Embryonic facial prominence (tissue), 1 donor: ENCODE results near the gene MPP3.
"Not testable (repeated sequence)": the region's sequence is repeated elsewhere in the genome, so short reads cannot be mapped to it uniquely, and the experiment has no call there.

Experiments
- DNase-seq: peaks from one replicate; pipeline ENCODE4 v3.0.0-alpha.2; 2016; ENCODE audit errors: extremely low spot score

MPP3 gene

DNA sequence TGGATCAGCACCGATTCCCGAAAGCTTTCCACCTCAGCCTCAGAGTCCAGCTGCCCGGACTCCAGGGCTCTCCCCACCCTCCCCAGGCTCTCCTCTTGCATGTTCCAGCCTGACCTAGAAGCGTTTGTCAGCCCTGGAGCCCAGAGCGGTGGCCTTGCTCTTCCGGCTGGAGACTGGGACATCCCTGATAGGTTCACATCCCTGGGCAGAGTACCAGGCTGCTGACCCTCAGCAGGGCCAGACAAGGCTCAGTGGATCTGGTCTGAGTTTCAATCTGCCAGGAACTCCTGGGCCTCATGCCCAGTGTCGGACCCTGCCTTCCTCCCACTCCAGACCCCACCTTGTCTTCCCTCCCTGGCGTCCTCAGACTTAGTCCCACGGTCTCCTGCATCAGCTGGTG is 29.0 kb upstream of the MPP3 start:
- no peak for DNase-seq

DNA sequence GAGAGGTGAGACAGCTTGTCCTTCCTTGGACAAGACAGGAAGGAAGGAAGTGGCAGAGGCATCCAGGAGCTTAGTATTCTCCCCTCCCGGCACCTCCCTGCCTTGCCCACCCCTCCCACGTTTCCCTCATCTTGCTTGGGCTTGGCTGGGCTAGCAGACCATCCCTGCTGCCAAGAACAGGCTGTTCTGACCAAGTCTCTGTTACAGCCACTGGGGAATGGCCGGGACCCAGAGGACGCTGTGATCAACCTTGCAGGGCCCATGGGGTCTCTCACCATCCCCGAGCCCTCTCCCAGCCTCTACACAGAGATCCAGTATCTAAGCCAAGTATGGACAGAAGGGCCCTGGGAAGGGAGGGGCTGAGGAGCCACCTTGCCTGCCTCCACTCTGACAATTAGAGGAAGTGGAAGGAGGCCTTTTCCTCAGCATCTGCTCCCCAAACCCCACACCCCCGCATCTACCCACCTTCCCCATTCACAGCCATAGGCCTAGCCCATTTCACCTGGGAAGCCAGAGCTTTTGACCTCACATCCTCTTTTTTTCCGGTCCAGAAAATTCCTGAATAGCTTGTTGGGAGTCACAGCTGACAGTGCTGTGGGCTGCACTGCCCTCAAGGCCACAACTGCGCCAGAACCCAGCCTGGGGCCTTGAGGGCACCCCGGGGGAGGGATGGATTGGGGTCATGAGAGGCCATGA is 28.1 kb upstream of the MPP3 start:
- no peak for DNase-seq

DNA sequence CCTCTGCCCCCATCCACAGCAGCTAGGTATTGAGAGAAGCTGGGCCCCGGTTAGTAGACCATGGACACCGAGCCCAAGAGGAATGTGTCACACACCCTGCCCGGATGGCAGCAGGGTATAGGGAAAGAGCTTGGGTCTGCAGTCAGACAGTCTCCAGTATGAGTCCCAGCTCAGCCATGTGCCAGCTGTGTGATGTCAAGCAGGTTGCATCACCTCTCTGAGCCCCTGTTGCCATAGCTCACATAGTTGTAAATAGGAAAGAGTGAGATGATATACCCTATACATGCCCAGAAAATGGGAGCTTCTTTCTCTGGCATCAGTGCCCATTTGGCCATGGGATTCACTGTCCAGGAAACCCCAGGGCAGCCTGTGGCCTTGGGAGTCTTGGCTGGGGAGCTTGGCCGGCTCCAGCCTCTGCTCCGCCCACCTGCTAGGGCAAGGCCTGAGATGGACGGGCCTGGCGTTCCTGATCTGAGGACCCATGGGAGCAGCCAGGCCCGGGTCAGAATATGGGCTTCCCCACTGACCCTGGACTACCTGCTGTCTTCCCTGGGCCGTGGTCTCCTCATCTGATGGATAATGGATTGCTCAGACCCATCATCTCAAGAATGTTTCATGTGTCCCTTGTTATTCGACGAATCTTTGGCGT is 27.3 kb upstream of the MPP3 start:
- DNase-seq: no peak

DNA sequence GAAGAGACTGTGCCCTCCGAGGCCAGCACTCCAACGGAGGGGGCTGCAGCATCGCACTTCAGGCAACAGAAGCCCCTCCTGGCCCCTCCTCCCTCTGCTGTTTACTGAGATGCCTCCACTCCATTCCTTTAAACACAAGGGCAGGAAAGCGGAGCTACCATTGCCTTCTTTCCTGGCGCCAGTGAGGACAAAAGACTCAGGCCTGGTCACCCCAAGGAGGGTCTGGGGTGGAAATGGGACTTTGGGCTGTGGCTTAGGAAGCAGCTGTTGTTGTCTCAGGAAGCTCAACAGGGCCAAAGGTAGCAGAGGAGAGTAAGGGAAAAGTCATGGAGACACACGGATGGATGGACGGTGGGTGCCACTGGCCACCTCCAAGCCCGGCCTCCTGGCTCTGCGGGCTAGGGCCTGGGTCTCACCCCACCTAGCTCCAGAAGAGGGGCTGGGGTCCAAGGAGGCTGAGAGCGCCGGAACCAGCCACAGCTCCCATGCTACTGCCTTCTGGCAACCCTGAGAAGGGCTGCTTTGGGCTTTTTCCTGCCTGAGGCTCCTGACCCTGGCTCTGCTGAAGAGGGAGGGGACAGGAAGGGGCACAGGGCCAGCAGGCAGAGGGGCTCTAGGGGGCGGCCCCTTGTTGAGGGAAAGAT is 25.1 kb upstream of the MPP3 start:
- no peak for DNase-seq

DNA sequence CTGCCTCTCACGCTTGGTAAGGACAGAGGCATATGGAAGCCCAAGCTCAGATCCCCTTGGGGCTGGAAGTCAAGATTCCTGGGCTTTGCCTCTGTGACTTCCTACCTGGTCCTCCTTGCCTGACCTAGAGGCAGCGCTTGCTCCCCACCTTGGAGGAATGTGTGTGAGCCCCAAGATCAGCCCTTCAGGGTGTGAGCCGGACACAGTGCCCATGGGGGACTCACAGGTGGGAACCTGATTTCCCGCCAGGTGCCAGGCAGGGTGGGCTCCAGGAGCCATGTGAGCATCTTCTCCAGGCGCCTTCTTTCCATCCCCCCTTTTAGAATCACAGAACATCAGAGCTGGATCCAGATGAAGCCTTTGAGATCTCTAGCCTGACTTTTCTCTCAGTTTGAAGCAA is 24.2 kb upstream of the MPP3 start:
- DNase-seq: no peak

DNA sequence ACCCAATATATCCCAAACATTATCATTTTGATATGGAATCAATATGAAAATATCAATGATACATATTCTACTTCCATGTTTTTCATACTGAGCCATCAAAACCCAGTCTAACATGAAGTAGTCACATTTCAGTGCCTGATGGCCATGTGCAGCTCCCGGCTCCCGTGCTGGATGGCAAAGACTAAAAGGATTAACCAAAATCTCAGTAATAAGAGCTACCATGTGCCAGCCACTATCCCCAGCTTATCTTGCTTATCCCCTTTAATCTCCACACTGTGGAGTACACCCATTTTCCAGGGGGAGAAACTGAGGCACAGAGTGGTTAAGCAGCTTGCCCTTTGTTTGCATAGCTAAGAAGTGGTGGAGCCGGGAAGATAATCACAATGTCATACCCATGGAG is 23.2 kb upstream of the MPP3 start:
- no peak for DNase-seq

DNA sequence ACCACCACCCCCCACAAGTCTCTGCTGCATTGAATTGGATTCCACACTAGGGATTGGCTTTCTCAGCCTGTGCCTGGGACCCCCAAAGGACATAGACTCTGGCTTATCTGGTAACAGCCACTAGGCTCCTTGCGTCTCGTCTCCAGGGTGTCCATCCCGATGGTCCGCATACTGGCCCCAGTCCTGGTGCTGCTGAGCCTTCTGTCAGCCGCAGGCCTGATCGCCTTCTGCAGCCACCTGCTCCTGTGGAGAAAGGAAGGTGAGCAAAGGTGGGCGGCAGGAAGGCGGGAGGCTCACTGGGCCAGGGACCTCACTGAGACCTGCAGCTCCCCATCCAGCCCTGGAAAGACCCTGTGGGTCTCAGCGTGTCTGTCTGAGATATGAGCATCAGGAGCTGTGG is 22.1 kb upstream of the MPP3 start:
- DNase-seq: no peak

DNA sequence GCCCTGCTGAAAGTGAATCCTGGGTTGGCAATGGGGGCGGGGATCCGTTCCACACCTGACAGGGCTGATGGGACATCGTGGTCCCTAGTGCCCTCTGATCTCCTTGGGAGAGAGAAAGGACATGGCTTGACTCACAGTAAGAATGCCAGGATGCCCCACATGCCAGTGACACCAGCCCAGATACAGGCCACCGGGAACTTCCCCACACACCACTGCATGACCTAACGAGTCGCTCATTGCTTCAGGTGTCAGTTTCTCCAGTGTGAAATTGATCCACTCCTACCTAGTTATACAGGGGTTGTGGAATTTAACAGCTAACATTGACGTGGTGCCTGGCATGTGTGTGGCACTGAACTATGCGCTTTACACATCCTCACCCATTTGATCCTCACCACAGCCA is 21.6 kb upstream of the MPP3 start:
- DNase-seq: no peak

DNA sequence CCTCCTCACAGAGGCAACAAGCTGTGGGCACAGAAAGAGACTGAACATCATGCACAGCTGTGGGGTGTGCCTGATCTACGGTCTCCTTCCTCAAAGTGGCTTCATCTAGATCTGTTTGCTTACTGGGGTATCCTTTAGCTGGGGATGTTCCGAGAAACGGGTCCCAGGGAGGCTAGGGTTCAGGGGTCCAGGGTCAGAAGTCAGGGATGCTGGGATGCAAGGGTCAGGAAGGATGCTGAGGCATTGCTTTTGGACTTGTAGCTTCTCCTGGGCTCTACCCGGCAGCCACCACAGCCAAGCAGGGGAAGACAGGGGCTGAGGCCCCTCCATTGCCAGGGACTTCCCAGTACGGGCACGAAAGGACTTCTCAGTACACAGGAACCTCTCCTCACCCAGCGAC is 20.6 kb upstream of the MPP3 start:
- DNase-seq: no peak

DNA sequence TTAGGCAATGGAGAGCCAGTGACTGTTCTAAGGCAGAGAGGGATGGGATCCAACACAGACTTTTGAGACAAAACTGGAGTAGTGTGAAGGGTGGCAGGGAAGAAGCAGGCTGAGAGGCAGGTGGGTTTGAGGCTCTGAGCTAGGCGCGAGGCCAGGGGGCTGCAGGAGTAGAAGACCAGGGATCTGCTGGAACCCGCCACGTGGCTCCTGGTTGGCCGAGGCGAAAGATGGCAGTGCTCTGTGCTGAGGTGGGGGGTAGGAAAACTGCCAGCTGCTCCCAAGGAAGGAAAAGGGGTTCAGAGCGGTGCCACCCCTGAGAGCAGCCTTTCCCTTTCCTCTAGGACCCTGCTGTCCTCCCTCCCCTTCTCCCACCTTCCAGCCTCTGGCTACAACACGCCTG is 19.6 kb upstream of the MPP3 start:
- no peak for DNase-seq

DNA sequence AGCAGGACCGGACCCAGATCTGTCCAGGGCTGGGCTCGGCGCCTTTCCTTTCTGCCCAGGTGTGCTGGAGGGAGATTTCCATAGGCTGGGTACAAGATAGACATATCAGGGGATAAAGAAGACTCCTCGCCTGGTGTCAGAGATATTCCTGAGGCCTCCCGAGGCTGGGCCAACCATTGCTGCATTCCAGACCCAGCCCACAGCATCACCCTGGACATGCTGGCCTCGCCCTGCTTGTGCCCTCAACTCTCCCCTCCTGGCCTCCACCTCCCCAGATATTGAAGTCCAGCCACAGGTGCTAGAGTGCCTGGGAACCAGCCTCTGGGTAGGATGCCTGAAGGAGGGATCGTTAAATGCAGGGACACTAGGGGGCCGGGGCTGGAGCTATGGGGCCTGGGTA is 16.2 kb upstream of the MPP3 start:
- DNase-seq: no peak

DNA sequence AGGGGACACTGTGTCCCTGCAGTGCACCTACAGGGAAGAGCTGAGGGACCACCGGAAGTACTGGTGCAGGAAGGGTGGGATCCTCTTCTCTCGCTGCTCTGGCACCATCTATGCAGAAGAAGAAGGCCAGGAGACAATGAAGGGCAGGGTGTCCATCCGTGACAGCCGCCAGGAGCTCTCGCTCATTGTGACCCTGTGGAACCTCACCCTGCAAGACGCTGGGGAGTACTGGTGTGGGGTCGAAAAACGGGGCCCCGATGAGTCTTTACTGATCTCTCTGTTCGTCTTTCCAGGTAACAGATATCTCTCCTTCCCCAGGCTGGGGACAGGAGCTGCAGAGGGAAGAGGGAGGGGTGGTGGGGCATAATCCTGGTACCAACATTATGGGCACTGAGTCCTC is 15.7 kb upstream of the MPP3 start:
- DNase-seq: no peak

DNA sequence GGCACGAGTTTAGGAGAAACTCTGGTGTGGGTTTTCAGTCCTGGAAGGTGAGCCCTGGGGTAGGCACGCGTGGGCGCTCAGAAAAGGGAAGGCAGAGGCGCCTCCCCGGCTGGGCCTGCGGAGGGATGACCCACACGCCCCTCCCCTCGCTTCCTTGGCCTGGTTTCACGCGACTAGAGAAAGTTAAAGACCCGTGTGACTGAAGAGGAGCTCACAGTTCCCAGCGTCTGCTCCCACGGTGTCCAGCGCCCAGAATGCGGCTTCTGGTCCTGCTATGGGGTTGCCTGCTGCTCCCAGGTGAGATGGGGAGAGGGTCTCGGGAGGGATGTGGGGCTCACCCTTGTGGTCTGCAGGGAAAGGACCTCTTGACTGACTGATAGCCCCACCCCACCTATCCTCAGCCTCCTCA is 14.0 kb upstream of the MPP3 start, which contains the start of gene CD300LG:
CD300LG (plus strand) TSS at position 214 of the 409 bp plus-strand sequence; CDS start at position 255, 41 bp downstream.
- no peak for DNase-seq

DNA sequence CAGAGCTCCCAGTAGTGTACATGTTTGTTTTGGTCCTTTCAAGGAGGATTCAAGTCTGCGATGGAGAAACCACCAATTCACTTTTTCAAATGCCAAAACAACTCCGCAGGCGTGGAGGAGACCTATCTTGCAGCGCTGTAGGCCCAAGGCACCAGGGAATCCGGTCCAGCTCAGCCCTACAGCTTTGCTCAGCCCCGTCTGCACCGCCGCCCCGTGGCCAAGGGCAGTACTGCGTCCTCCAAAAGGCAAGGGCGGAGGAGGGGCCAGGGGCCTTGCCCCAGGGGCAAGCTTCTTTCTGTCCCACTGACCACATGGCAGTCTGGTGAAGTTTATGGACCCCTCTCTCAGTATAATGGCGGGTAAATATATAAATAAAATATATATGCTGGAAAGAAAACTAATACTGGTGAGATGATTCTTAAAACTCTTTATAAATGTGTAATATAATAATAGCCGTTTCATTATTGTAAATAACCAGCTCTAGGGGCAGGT is 13.3 kb upstream of the MPP3 start:
- no peak for DNase-seq

DNA sequence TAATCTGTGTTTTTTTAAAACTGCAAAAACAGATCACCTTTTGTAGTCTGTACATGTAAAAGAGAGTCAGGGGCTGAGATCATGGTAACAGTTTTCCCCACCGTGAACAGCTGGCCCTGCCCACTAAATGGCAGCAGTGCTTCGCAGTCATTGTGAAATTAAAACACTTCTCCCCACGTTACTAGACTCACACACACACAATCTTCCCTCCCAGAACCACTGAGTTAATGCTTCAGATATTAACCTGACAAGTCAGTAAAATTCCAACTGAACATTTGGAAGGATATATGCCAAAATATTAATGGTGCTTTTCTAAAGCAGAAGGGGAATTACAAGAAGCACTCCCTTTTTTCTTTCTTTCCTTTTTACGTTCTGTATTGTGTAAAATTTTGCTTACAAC is 12.8 kb upstream of the MPP3 start:
- DNase-seq: no peak

DNA sequence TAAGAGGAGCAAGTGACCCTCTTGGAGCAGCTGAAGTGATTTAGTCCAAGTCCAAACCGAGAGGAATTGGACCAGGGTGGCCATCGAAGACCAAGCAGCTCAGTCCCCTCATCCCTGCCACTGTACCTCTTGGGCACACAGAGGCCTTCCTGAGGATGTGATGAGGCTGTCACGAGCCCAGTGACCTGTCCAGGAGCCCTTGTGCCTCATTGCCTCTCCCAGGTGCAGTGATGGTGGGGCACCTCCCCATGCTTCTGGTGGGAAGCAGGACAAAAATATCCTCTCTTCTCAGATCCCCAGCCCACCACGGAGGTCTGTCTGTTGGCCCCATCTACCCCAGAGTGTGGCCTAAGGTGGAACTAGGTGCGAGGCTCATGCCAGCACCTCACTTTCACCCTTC is 11.3 kb upstream of the MPP3 start:
- DNase-seq: no peak

DNA sequence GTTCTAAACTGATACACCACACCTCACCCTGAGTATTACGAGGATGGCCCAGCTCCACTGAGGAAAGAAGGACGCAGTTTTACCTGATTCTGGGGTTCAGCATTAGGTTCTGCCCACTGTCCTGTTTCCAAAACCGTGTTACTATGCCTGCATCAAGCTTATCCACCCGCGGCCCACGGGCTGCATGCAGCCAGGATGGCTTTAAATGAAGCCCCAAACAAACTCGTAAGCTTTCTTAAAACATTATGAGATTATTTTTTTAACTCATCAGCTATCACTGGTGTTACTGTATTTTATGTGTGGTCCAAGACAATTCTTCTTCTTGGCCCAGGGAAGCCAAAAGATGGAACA is 10.0 kb upstream of the MPP3 start:
- DNase-seq: no peak

DNA sequence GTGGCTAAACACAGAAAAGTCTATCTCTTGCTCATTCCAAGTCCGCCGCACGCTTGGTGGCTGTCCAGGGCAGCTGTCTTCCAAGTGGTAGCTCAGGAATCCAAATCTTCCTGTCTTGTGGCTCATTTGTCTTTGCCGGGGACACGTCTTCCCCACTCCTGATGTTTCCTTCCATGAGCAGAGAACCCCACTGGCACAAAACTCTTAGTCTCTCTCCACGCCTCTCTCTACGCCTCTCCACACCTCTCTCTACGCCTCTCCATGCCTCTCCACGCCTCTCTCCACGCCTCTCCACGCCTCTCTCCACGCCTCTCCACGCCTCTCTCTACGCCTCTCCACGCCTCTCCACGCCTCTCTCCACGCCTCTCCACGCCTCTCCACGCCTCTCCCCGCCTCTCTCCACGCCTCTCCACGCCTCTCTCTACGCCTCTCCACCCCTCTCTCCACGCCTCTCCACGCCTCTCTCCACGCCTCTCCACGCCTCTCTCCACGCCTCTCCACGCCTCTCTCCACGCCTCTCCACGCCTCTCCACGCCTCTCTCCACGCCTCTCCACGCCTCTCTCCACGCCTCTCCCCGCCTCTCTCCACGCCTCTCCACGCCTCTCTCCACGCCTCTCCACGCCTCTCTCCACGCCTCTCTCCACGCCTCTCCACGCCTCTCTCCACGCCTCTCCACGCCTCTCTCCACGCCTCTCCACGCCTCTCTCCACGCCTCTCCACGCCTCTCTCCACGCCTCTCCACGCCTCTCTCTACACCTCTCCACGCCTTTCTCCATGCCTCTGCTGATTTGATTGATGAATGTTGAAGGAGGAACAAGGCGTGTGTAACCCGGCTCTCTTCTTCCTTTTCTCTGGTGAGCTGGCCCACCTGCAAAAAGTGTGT is 9.4 kb upstream of the MPP3 start:
- not testable (repeated sequence) for DNase-seq

DNA sequence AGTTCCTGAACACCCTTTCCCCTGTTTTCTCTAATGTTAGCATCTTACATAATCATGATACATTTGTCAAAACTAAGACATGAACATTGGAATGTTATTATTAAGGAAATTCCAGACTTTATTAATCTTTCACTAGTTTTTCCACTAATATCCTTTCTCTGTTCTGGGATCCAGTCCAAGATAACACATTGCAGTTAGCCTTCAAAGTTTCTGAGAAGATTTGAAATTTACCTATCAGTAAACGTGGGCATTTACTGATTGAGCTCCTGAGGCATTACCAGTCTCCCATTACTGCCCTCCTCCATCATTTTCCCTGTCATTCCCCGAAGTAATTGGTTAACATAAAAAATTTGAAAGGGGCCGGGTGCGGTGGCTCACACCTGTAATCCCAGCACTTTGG is 8.3 kb upstream of the MPP3 start:
- DNase-seq: no peak

DNA sequence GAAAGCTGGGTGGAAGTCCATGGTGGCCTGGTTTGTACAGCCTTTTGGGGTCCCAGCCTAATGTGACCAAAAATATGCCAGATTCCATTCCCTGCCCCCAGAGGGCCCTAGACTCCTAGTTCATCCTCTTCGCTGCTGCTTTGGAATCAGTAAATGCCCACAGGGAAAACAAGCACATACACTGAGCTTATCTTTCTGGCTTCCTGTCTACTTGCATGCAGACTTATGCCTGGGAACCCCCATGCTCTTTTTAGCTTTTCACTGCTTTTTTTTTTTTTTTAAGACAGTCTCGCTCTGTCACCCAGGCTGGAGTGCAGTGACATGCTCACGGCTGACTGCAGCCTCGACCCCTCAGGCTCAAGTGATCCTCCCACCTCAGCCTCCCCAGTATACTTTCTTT is 7.9 kb upstream of the MPP3 start:
- DNase-seq: no peak

DNA sequence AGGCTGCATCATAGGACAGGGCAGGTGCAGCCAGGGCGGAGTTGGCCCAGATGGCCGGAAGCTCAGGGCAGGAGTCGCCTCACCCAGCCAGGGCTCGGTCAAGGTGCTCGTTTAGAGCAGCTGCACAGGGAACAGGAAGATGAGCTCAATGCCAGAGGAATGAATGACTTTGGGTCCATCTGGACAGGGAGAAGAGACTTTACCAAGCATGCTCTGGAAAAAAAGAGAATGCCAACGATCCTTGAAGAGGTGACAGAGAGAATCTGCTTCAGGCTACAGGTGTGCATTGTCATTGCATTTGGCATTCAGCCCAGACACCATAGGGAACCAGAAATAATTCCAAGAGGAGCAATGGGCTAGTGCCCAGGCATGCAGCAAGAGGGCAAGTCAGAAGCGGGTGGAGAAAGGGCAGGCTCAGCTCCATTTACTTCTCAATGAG is 6.7 kb upstream of the MPP3 start:
- DNase-seq: no peak

DNA sequence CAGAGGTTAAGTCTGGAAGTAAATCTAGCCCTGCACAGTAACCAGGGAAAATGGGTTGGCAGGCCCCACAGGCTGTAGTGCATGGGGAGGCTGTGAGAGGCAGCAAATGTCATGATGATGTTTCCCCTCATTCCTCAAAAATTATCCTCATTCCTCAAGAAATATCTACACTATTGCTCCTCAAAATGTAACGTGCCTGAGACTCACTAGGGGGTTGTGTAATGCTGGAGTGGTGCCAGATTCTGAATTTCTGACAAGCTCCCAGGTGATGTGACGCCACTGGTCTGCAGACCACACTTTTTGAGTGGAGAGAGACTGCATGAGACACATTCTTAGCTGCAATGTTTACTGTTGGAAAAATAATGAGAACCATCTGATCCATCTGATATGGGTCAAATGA is 1.2 kb upstream of the MPP3 start:
- no peak for DNase-seq
